Type B pancreatic cell (in vitro differentiated cells): Measurements from ENCODE around the gene RTN4IP1. TPM values are rescaled to one million over a fixed set of nuclear protein-coding genes. Genes with fewer than 3 reads are reported as not detected.
"Not testable (repeated sequence)": the region's sequence is repeated elsewhere in the genome, so short reads cannot be mapped to it uniquely, and the experiment has no call there.

Experiments used
- DNase-seq: peaks from one replicate; pipeline ENCODE4 v3.0.0; 2021; ENCODE audit warnings: mixed read lengths; ENCODE audit not compliant: unreplicated experiment; ENCODE audit errors: extremely low spot score
- H3K27ac Mint-ChIP-seq: 2 replicates; pipeline ENCODE4 v1.8.0; 2021; ENCODE audit warnings: mild to moderate bottlenecking, mixed read lengths
- H3K27me3 Mint-ChIP-seq: 2 replicates; pipeline ENCODE4 v1.8.0; 2021; ENCODE audit warnings: mixed read lengths
- H3K36me3 Mint-ChIP-seq: 2 replicates; pipeline ENCODE4 v1.8.0; 2021; ENCODE audit warnings: mixed read lengths
- H3K4me1 Mint-ChIP-seq: one replicate; pipeline ENCODE4 v1.8.0; 2021; ENCODE audit warnings: mixed read lengths; ENCODE audit not compliant: unreplicated experiment
- H3K4me3 Mint-ChIP-seq: 2 replicates; pipeline ENCODE4 v1.8.0; 2021; ENCODE audit warnings: mild to moderate bottlenecking, mixed read lengths
- H3K9me3 Mint-ChIP-seq: 2 replicates; pipeline ENCODE4 v1.8.0; 2021; ENCODE audit warnings: mixed read lengths
- total RNA-seq: library from RNA; stranded (reverse); gene quantifications from 2 replicates; pipeline ENCODE4 v1.2.1, GENCODE V29; 2021; ENCODE audit warnings: low replicate concordance
- TF ChIP-seq, protein P1 (sequence below): fragments of 200-600 bp; sonication (generic); conservative IDR thresholded peaks from 2 replicates; pipeline ENCODE4 v1.5.0; 2021; ENCODE audit warnings: antibody characterized with exemption, mild to moderate bottlenecking

RTN4IP1 gene
- total RNA-seq, 1 donor from 2014 or later: 8.6 TPM

DNA sequence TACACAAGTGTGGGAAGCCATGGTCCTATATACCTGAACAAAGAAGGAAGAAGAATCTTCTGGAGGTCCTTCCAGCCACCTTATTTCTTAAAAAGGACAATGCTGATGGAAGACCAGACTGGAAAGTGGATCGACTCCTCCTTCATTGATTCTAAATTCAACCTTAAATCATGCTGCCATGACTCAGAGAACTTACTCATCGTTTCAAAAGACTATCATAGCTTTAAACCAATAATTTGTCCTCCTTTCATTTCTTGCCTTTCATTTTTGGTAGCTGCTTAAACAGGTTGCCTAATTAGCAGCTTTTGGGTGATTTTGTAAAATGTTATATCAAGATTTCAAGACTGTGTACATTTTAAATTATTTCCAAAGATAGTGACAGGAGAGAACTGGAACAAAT lies 60.8 kb downstream of the RTN4IP1 start:
- peaks cover 5% of the 10 kb centered on the region for H3K4me1 Mint-ChIP-seq
- no peaks in the 10 kb centered on the region for H3K9me3 Mint-ChIP-seq
- H3K27ac Mint-ChIP-seq: no peak overlapping the region
- peaks cover 15% of the 10 kb centered on the region for H3K36me3 Mint-ChIP-seq
- TF ChIP-seq, protein P1, sequence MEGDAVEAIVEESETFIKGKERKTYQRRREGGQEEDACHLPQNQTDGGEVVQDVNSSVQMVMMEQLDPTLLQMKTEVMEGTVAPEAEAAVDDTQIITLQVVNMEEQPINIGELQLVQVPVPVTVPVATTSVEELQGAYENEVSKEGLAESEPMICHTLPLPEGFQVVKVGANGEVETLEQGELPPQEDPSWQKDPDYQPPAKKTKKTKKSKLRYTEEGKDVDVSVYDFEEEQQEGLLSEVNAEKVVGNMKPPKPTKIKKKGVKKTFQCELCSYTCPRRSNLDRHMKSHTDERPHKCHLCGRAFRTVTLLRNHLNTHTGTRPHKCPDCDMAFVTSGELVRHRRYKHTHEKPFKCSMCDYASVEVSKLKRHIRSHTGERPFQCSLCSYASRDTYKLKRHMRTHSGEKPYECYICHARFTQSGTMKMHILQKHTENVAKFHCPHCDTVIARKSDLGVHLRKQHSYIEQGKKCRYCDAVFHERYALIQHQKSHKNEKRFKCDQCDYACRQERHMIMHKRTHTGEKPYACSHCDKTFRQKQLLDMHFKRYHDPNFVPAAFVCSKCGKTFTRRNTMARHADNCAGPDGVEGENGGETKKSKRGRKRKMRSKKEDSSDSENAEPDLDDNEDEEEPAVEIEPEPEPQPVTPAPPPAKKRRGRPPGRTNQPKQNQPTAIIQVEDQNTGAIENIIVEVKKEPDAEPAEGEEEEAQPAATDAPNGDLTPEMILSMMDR: no peak
- H3K27me3 Mint-ChIP-seq: no peaks in the 10 kb centered on the region
- H3K4me3 Mint-ChIP-seq: no peak overlapping the region
- DNase-seq: no peak

DNA sequence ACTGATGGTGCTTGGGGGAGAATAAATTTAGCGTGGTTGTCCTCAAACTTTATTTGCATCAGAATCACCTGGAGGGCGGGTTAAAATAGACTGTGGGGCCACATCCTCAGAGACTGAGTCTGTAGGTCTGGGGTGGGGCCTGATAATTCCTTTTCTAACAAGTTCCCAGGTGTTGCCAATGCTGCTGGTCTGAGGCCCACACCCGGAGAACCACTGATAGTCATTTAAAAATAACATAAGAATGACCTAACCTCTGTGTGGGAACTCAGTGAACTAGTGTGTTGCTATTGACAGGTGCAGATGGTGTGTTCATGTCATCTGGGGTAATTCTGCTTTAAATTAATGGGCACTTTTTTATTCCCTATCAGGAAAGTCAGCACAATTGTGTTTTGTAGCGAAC lies 64.8 kb downstream of the RTN4IP1 start:
- no peaks in the 10 kb centered on the region for H3K36me3 Mint-ChIP-seq
- TF ChIP-seq, protein P1: no peak
- no peak overlapping the region for H3K4me3 Mint-ChIP-seq
- H3K4me1 Mint-ChIP-seq: peaks cover 11% of the 10 kb centered on the region
- no peaks in the 10 kb centered on the region for H3K9me3 Mint-ChIP-seq
- no peak overlapping the region for H3K27ac Mint-ChIP-seq
- no peaks in the 10 kb centered on the region for H3K27me3 Mint-ChIP-seq
- no peak for DNase-seq

DNA sequence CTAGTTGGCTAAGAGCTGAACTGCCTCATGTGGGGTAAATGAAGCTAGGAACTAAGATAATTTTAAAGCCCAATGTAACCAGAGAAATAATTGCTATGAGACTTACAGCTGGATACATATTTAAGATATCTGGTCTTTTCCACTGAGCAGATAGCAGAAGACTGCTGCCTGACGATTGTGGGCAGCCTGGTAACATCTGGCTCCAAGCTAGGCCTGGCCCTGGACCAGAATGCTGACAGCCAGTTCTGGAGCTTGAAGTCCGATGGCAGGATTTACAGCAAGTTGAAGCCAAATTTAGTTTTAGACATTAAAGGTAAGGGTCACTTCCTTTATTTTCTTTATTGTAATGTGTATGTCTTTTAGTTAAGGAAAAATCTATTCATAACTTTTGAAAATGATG lies 65.7 kb downstream of the RTN4IP1 start:
- peaks cover 11% of the 10 kb centered on the region for H3K4me1 Mint-ChIP-seq
- no peaks in the 10 kb centered on the region for H3K9me3 Mint-ChIP-seq
- TF ChIP-seq, protein P1: no peak
- no peak overlapping the region for H3K27ac Mint-ChIP-seq
- no peak overlapping the region for H3K4me3 Mint-ChIP-seq
- H3K27me3 Mint-ChIP-seq: no peaks in the 10 kb centered on the region
- DNase-seq: no peak
- H3K36me3 Mint-ChIP-seq: no peaks in the 10 kb centered on the region

DNA sequence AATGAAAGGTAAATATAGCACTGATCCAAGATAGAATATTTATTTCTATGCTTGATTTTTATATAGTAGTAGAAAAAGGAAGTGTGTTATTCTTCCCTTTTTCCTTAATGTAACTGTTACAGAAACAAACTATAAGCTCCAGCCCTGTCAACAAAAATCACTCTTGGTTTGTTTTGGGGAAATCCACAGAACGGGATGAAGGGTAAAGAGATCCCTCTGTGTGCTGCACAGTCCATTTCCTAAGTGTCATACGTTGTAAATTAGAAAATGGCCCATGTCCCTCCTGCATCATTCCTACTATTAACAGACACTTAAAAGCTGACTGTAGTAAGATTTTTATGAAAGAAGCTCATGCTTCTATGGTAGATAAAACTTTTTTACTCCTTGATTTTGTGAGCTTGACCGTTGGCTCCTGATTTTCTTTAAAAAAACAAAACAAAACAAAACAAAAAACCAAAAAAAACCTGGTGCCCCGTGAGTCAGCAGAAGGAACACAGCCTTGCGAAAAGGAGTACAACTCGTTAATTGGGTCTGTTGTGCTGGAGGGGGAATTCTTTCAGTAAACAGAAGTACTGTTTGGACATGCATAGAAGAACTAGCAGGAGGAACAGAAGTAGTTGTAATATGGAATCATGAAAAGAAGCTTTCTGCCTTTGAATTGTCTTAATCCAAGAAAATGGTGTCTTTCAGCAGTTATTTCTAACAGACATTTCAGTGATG lies 67.5 kb downstream of the RTN4IP1 start:
- no peak for DNase-seq

DNA sequence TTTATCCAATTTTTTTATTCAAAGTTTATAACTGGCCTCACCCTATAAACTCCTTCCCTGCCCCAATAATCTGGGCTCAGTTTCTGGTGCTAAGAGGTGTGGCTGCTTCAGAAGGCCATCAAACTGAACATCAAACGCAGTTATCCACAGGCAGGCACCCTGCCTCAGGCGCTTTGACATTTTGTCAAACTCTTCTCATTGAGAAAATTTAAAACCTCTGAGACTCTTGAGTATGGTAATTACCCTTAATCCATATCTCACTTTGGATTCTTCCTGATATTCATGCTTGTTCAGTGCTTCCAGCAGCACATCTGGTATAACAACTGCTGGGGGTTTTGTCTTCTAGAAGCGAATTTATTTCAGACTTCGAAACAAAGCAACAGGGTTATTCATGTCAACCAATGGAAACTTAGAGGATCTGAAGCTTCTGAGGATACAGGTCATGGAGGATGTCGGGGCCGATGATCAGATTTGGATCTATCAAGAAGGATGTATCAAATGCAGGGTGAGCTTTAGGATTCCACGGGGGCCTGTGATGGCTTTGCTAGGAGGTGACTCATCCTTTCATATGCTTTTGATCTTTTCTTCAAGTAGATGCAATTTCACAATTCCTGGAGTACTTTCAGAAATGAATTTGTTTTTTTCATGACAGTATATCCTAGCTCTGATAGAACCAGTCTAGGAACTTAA lies 68.2 kb downstream of the RTN4IP1 start:
- TF ChIP-seq, protein P1: no peak
- peak overlapping the region; percentile 78 for H3K27ac Mint-ChIP-seq
- H3K9me3 Mint-ChIP-seq: no peaks in the 10 kb centered on the region
- DNase-seq: no peak
- H3K27me3 Mint-ChIP-seq: no peaks in the 10 kb centered on the region
- no peak overlapping the region for H3K4me3 Mint-ChIP-seq
- no peaks in the 10 kb centered on the region for H3K36me3 Mint-ChIP-seq
- peaks cover 6% of the 10 kb centered on the region for H3K4me1 Mint-ChIP-seq

More for the DNA sequence above, 67.5 kb downstream of the RTN4IP1 start:
- Mint-ChIP-seq H3K36me3 (no peaks in the 10 kb centered on the region), H3K27ac (peak overlapping the region; percentile 78), H3K9me3 (no peaks in the 10 kb centered on the region), H3K4me3 (no peak overlapping the region), H3K27me3 (no peaks in the 10 kb centered on the region), H3K4me1 (peaks cover 11% of the 10 kb centered on the region)
- TF ChIP-seq, protein P1: no peak

DNA sequence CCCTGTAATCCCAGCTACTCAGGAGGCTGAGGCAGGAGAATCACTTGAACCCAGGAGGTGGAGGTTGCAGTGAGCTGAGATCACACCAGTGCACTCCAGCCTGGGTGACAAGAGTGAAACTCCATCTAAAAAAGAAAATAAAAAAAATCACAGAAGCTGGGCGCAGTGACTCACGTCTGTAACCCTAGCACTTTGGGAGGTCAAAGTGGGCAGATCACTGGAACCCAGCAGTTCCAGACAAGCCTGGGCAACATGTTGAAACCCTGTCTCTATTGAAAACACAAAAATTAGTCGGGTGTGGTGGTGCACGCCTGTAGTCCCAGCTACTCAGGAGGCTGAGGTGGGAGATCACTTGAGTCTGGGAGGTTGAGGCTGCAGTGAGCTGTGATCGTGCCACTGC lies 69.6 kb downstream of the RTN4IP1 start:
- not testable (repeated sequence) for H3K27me3 Mint-ChIP-seq, H3K4me1 Mint-ChIP-seq, DNase-seq, H3K27ac Mint-ChIP-seq, H3K36me3 Mint-ChIP-seq, H3K9me3 Mint-ChIP-seq, H3K4me3 Mint-ChIP-seq
